Fibroblast of pulmonary artery (primary cell): ENCODE measurements around the gene QSOX2.

Source experiments
- DNase-seq: peaks from one replicate; pipeline ENCODE4 v3.0.0-alpha.2; 2010; ENCODE audit warnings: low read depth
- H3K4me3 ChIP-seq: replicated peaks from 2 replicates; pipeline ENCODE4 v1.5.1; 2011; ENCODE audit warnings: low read depth, mild to moderate bottlenecking, control low read depth, low read length, moderate library complexity
- CTCF ChIP-seq: IDR thresholded peaks from 2 replicates; pipeline ENCODE4 v1.5.1; 2011; ENCODE audit warnings: mild to moderate bottlenecking, control low read depth, low read length, inconsistent platforms; ENCODE audit errors: missing control alignments

QSOX2 gene

GRCh38 chr9:136173648-136174290 lies 71.8 kb downstream of the QSOX2 start:
- no peak for TF ChIP-seq CTCF
- no peak for DNase-seq
- no peak overlapping the region for H3K4me3 ChIP-seq

GRCh38 chr9:136172412-136173079 lies 73.1 kb downstream of the QSOX2 start:
- DNase-seq, result no peak
- no peak overlapping the region for H3K4me3 ChIP-seq
- TF ChIP-seq CTCF, result no peak

DNA sequence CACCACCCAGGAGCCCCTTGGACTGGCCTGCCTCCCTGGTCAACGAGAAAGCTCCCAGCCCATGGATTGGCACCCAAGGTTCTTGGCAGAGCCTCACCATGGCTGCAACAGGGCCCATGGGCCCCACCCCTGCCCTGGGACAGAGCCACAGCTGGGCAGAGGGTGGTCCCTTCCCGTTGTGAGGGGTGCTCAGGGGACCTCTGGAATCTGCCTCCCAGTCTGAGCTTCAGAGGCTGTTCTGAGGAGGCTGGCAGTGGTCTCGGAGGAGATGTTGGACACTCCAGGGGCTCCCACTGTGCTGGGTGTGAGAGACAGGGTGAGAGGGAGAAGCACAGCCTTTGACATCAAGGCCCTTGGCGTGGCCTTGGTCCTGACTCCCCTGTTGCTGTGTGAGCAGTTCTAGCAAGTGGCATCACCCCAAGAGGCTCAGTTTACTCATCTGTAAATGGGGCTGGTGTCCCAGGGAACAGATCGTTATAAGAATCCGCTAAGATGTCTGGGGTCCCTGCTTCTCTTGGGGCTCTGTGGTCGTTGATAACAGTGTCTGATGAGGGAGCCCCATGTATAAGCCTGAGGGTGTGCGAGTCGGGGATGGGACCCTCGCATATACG lies 73.7 kb downstream of the QSOX2 start:
- no peak overlapping the region for H3K4me3 ChIP-seq
- no peak for DNase-seq
- no peak for TF ChIP-seq CTCF

GRCh38 chr9:136171009-136171800 lies 74.4 kb downstream of the QSOX2 start:
- no peak overlapping the region for H3K4me3 ChIP-seq
- no peak for DNase-seq
- no peak for TF ChIP-seq CTCF

DNA sequence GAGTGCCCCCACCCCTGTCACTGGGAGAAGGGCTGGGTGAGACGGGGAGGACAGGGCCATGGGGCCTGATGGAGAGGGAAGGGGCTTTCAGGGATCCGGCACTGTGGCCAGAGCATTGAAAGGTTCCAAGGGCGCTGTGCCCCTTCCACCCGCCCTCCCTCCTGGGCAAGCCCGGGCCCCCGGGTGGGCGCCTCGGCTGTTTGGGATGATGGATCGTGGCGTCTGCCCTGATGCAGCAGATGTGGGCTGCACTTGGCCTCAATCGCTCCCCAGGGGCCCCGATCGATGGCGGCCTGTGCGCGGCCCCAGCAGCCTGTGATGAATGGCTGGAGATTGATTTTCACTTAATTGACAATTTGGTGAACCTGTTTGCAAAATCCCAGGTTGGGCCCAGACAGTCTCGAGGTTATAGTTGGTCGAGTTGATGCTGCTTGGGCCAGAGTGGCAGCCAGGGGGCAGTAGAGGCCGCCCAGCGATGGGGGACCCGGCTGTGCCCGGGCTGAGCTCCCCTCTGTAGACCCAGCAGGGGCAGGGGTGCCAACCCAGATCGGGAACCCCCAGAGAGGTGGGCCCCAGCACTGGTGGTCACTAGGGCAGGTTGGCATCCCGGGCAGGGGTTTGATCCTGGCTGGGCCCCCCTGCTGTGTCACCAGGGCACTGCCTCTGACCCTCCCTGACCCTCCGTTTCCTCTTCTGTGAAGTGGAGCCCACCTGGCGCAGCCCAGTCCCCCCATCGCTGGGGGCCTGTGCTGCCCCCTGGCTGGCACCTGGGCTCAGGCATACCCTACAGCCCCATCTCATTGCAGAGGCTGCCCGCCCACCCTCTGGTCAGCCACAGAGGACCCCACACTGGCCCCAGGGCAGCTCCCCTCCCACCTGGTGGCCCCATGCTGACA lies 75.4 kb downstream of the QSOX2 start:
- H3K4me3 ChIP-seq, result no peak overlapping the region
- TF ChIP-seq CTCF, result peak; percentile 69
- DNase-seq, result peak; percentile 10

GRCh38 chr9:136169495-136169894 lies 76.1 kb downstream of the QSOX2 start:
- no peak overlapping the region for H3K4me3 ChIP-seq
- DNase-seq, result no peak
- TF ChIP-seq CTCF, result no peak
